GM18520 (cell line): Measurements from ENCODE around the gene TRIM66.

Experiments
- ATAC-seq: cut with Tn5 transposase; IDR thresholded peaks from one replicate; pipeline ENCODE4 v1.9.1; 2021; ENCODE audit not compliant: unreplicated experiment

TRIM66 gene

GRCh38 chr11:8682303-8683114 lies at the start of gene TRIM66, which contains the start of gene RPL27A:
Gene TRIM66 (minus strand): TSS chr11:8682665. CDS start chr11:8672274, 10,391 bp downstream.
Gene RPL27A (plus strand): TSS chr11:8682792. CDS start chr11:8682814, 22 bp downstream.
- ATAC-seq: peak; percentile 88

- ATAC-seq: no peak
Observed at GRCh38 chr11:8731647-8732323, 49.3 kb upstream of the TRIM66 start.

- ATAC-seq: no peak
Observed at GRCh38 chr11:8730697-8731020, 48.2 kb upstream of the TRIM66 start.

- no peak for ATAC-seq
Observed at GRCh38 chr11:8729837-8730696, 47.6 kb upstream of the TRIM66 start.

- ATAC-seq: no peak
Observed at GRCh38 chr11:8729067-8729466, 46.6 kb upstream of the TRIM66 start.

GRCh38 chr11:8728563-8728962 lies 46.1 kb upstream of the TRIM66 start:
- ATAC-seq: no peak

GRCh38 chr11:8726395-8726794 lies 43.9 kb upstream of the TRIM66 start:
- ATAC-seq: no peak

GRCh38 chr11:8724682-8725081 lies 42.2 kb upstream of the TRIM66 start:
- ATAC-seq: no peak

- ATAC-seq: no peak
Observed at GRCh38 chr11:8723711-8724110, 41.2 kb upstream of the TRIM66 start.

- ATAC-seq: no peak
Observed at GRCh38 chr11:8722809-8723208, 40.3 kb upstream of the TRIM66 start.

GRCh38 chr11:8721609-8722500 lies 39.4 kb upstream of the TRIM66 start:
- no peak for ATAC-seq

GRCh38 chr11:8720868-8721608 lies 38.6 kb upstream of the TRIM66 start:
- no peak for ATAC-seq

- no peak for ATAC-seq
Observed at GRCh38 chr11:8720352-8720751, 37.9 kb upstream of the TRIM66 start.

GRCh38 chr11:8719721-8720120 lies 37.3 kb upstream of the TRIM66 start:
- ATAC-seq: no peak

- ATAC-seq: no peak
Observed at GRCh38 chr11:8719211-8719649, 36.8 kb upstream of the TRIM66 start.

GRCh38 chr11:8717876-8718753 lies 35.6 kb upstream of the TRIM66 start:
- no peak for ATAC-seq

GRCh38 chr11:8717544-8717875 lies 35.0 kb upstream of the TRIM66 start:
- no peak for ATAC-seq

- ATAC-seq: no peak
Observed at GRCh38 chr11:8715501-8715900, 33.0 kb upstream of the TRIM66 start.
